ENCODE data around the gene OSBPL3. TPM values are rescaled to one million over a fixed set of nuclear protein-coding genes. Genes with fewer than 3 reads are reported as not detected.

The OSBPL3 gene
- total RNA-seq, 1 experiment from 2014 or later, result 11.6 TPM

GRCh38 chr7:24778543-24779282, 201.3 kb downstream of the OSBPL3 start:
- no peak for ATAC-seq

GRCh38 chr7:24777806-24778205, 202.2 kb downstream of the OSBPL3 start:
- no peaks in the 10 kb centered on the region for H3K9me3 ChIP-seq (ENCODE audit: low read length)
- intact Hi-C loops (cut with micrococcal nuclease), result no loop called here
- DNase-seq, result no peak
- peaks cover 7% of the 10 kb centered on the region for H3K4me1 ChIP-seq (ENCODE audit: insufficient read depth, low read length)
- TF ChIP-seq CTCF (conservative IDR thresholded peaks at IDR 0.05; ENCODE audit: low read depth, low read length), result no peak
- TF ChIP-seq EZH2 (IDR thresholded peaks at IDR 0.05; ENCODE audit: low read length, unreplicated experiment), result no peak
- no peak for TF ChIP-seq EZH2phosphoT487 (IDR thresholded peaks at IDR 0.05; ENCODE audit: borderline replicate concordance, low read length)
- H3K4me2 ChIP-seq (ENCODE audit: low read length), result no peak overlapping the region
- ChIA-PET CTCF (no interaction called here), POLR2A (ENCODE audit: unreplicated experiment) (no interaction called here)
- H3K9ac ChIP-seq (ENCODE audit: low read length), result no peak overlapping the region
- H3K9me2 ChIP-seq (replicated peaks; ENCODE audit: low read length), result 0 out of 2 replicates have a peak, but pooled peaks cover 3% of the 10 kb centered on the region
- H2AFZ ChIP-seq (ENCODE audit: low read length), result no peak overlapping the region
- H3K36me3 ChIP-seq (ENCODE audit: low read depth, low read length), result no peaks in the 10 kb centered on the region
- ATAC-seq, result no peak
- H3K27ac ChIP-seq (ENCODE audit: low read length), result no peak overlapping the region
- no peaks in the 10 kb centered on the region for H3K27me3 ChIP-seq (ENCODE audit: low read length)
- no peak overlapping the region for H3K4me3 ChIP-seq (ENCODE audit: low read length)
- no peaks in the 10 kb centered on the region for H4K20me1 ChIP-seq (ENCODE audit: low read length)
- no TSS peak for BruUV-seq (replicated peaks)
- no peaks in the 10 kb centered on the region for H3F3A ChIP-seq (ENCODE audit: low read length, unreplicated experiment)
- no peaks in the 10 kb centered on the region for H3K79me2 ChIP-seq (ENCODE audit: low read length)

More at GRCh38 chr7:24778543-24779282, 201.3 kb downstream of the OSBPL3 start:
- H3K9ac ChIP-seq (ENCODE audit: low read length), result no peak overlapping the region
- H3K4me3 ChIP-seq (ENCODE audit: low read length), result no peak overlapping the region
- no peak overlapping the region for H2AFZ ChIP-seq (ENCODE audit: low read length)
- intact Hi-C loops (cut with micrococcal nuclease), result no loop called here
- no peaks in the 10 kb centered on the region for H3K27me3 ChIP-seq (ENCODE audit: low read length)
- H3K9me2 ChIP-seq (replicated peaks; ENCODE audit: low read length), result 0 out of 2 replicates have a peak, but pooled peaks cover 2% of the 10 kb centered on the region
- H3K4me2 ChIP-seq (ENCODE audit: low read length), result no peak overlapping the region
- no peaks in the 10 kb centered on the region for H4K20me1 ChIP-seq (ENCODE audit: low read length)
- no peaks in the 10 kb centered on the region for H3K9me3 ChIP-seq (ENCODE audit: low read length)
- no peak for TF ChIP-seq EZH2 (IDR thresholded peaks at IDR 0.05; ENCODE audit: low read length, unreplicated experiment)
- TF ChIP-seq EZH2phosphoT487 (IDR thresholded peaks at IDR 0.05; ENCODE audit: borderline replicate concordance, low read length), result no peak
- no peak for TF ChIP-seq CTCF (conservative IDR thresholded peaks at IDR 0.05; ENCODE audit: low read depth, low read length)
- no peaks in the 10 kb centered on the region for H3F3A ChIP-seq (ENCODE audit: low read length, unreplicated experiment)
- no peaks in the 10 kb centered on the region for H3K36me3 ChIP-seq (ENCODE audit: low read depth, low read length)
- H3K27ac ChIP-seq (ENCODE audit: low read length), result no peak overlapping the region
- DNase-seq, result no peak
- H3K79me2 ChIP-seq (ENCODE audit: low read length), result no peaks in the 10 kb centered on the region
- ChIA-PET CTCF (no interaction called here), POLR2A (ENCODE audit: unreplicated experiment) (no interaction called here)
- H3K4me1 ChIP-seq (ENCODE audit: insufficient read depth, low read length), result peaks cover 7% of the 10 kb centered on the region
- BruUV-seq (replicated peaks), result no TSS peak

- H3K36me3 ChIP-seq (ENCODE audit: low read depth, low read length), result no peaks in the 10 kb centered on the region
- DNase-seq (no peak), ATAC-seq (no peak)
- TF ChIP-seq EZH2phosphoT487 (IDR thresholded peaks at IDR 0.05; ENCODE audit: borderline replicate concordance, low read length) (no peak), CTCF (conservative IDR thresholded peaks at IDR 0.05; ENCODE audit: low read depth, low read length) (no peak), EZH2 (IDR thresholded peaks at IDR 0.05; ENCODE audit: low read length, unreplicated experiment) (no peak)
- ChIA-PET CTCF (no interaction called here), POLR2A (ENCODE audit: unreplicated experiment) (no interaction called here)
- H3F3A ChIP-seq (ENCODE audit: low read length, unreplicated experiment), result no peaks in the 10 kb centered on the region
- no TSS peak for BruUV-seq (replicated peaks)
- intact Hi-C loops (cut with micrococcal nuclease), result no loop called here
- 0 out of 2 replicates have a peak, but pooled peaks cover 3% of the 10 kb centered on the region for H3K9me2 ChIP-seq (replicated peaks; ENCODE audit: low read length)
- H3K27ac ChIP-seq (ENCODE audit: low read length), result no peak overlapping the region
- H3K27me3 ChIP-seq (ENCODE audit: low read length), result no peaks in the 10 kb centered on the region
- H3K79me2 ChIP-seq (ENCODE audit: low read length), result no peaks in the 10 kb centered on the region
- H2AFZ ChIP-seq (ENCODE audit: low read length), result no peak overlapping the region
- no peak overlapping the region for H3K9ac ChIP-seq (ENCODE audit: low read length)
- H3K4me2 ChIP-seq (ENCODE audit: low read length), result no peak overlapping the region
- H3K9me3 ChIP-seq (ENCODE audit: low read length), result no peaks in the 10 kb centered on the region
- no peaks in the 10 kb centered on the region for H4K20me1 ChIP-seq (ENCODE audit: low read length)
- H3K4me1 ChIP-seq (ENCODE audit: insufficient read depth, low read length), result peaks cover 7% of the 10 kb centered on the region
- H3K4me3 ChIP-seq (ENCODE audit: low read length), result no peak overlapping the region
These were observed 206.3 kb downstream of the OSBPL3 start for GRCh38 chr7:24773646-24774045.
